ENCODE measurements around the gene CEACAM16. TPM values are rescaled to one million over a fixed set of nuclear protein-coding genes. Genes with fewer than 3 reads are reported as not detected.
"Not testable (repeated sequence)": the region's sequence is repeated elsewhere in the genome, so short reads cannot be mapped to it uniquely, and the experiment has no call there.

The CEACAM16 gene, protein sequence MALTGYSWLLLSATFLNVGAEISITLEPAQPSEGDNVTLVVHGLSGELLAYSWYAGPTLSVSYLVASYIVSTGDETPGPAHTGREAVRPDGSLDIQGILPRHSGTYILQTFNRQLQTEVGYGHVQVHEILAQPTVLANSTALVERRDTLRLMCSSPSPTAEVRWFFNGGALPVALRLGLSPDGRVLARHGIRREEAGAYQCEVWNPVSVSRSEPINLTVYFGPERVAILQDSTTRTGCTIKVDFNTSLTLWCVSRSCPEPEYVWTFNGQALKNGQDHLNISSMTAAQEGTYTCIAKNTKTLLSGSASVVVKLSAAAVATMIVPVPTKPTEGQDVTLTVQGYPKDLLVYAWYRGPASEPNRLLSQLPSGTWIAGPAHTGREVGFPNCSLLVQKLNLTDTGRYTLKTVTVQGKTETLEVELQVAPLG
- not detected in 2 replicates for total RNA-seq (2014; rRNA removed)
- not detected for polyA plus RNA-seq (2012)

DNA sequence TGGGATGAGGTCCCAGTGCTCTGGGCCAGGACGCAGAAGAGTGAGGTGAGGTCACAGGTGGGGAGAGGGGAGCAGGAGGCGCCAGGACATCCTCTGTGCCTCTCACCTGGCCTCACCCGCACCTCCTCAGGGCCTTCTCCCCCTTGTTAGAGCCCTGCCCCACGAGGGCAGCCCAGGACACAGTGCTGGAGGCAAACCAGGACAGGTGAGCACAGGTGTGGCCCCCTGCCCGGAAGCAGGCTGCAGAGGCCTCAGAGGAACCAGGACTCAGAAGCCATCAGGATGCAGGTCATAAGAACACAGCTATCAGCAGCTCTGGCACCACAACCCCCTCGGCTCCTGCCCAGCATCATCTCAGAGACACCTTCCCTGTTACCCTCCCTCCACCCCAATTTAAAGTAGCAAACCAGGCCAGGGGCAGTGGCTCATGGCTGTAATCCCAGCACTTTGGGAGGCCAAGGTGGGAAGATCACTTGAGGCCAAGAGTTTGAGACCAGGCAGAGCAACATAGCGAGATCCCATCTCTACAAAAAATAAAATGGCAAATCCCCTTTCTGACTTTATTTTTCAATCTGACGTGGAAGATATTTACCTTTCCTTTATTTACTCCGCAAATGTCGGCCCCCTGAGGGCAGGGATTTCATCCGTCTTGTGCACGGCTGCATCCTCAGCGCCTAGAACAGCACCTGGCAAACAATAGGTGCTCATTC is at the start of gene CEACAM16:
Gene CEACAM16, plus strand, starts transcription at position 660 of the 710 bp plus-strand sequence. CDS start 2,306 bp downstream, outside the sequence.
- no peak for DNase-seq (ENCODE audit: low read depth)

DNA sequence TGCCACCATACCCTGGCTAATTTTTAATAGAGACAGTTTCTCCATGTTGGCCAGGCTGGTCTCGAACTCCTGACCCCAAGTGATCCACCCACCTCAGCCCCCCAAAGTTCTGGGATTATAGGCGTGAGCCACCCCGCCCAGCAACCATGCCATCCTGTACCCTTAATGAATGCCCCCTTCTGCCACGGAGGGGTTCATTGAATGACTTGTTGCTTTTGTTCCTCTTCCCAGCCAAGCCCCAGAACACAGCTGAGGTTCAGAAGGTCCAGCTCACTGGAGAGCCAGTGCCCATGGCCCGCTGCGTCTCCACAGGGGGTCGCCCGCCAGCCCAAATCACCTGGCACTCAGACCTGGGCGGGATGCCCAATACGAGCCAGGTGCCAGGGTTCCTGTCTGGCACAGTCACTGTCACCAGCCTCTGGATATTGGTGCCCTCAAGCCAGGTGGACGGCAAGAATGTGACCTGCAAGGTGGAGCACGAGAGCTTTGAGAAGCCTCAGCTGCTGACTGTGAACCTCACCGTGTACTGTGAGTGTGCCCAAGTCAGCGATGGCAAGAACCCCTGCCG is 49.3 kb upstream of the CEACAM16 start:
- DNase-seq (ENCODE audit: low read depth), result no peak

DNA sequence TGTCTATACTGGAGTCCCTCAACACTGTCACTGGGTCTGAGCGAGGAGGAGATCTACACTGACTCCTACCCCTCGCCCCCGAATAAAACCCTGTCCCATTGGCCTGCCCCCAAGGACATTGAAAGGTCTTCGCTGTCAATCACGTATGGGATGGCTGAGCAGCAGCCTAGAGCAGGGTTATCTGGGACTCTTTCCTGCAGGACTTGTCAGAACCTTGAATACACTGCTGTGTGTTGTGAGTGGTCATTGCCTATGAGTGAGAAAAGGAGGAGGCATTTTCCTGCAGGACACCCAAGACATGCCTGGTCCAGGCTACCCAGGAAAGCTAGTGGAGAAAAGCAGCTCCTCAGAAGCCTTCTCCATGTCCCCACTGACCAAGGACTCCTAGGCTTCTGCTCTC is 45.6 kb upstream of the CEACAM16 start:
- no peak for DNase-seq (ENCODE audit: low read depth)

DNA sequence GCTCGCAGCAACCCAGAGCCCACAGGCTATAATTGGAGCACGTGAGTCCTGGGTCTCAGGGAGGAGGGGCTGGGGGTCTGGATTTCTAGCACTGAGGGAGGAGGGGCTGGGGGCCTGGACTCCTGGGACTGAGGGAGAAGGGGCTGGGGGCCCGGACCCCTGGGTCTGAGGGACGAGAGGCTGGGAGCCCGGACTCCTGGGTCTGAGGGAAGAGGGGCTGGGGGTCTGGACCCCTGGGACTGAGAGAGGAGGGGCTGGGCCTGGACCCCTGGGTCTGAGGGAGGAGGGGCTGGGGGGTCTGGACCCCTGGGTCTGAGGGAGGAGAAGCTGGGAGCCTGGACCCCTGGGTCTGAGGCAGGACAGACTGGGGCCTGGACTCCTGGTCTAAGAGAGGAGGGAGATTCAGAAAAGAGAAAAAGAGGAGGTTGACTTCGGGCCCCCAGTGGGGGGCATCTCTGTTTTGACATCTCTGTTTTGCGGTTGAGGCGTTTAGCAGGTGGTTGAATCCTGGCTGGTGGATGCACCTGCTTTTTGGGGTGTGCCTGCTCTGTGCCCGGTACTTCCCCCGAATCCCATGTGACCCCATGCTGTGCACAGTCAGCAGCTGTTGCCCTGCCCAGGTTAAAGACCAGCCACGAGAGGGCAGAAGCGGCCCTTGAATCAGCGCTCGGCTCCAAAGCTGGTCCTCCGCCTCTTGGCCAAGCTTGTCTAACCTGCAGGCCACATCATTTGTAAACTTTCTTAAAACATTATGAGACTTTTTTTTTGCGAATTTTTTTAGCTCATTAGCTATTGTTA is 44.8 kb upstream of the CEACAM16 start:
- peak; percentile 84 for DNase-seq (ENCODE audit: low read depth)

DNA sequence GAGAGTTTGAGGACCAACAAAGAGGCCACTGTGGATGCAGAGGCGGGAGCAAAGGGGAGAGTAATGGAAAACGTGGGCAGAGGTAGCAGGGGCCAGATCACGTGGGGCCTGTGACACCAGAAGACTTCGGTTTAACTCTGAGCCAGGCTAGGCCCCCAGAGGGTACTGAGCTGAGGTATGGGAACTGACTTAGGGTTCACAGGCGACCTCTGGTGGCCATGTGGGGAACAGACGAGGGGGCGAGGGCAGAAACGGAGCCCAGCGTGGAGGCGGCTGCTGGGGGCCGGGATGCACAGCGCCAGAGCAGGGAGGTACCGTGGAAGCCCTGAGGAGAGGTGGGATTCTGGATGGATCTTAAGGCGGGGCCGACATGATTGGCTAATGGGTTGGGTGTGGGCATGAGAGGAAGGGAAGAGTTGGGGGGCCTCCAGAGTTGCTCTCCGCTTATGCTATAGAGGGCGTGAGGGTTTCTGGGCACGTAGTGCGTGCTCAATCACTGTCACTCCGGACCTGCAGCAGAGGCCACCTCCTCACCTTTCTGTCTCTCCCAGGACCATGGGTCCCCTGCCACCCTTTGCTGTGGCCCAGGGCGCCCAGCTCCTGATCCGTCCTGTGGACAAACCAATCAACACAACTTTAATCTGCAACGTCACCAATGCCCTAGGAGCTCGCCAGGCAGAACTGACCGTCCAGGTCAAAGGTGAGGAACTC is 41.6 kb upstream of the CEACAM16 start:
- DNase-seq (ENCODE audit: low read depth), result peak; percentile 36

DNA sequence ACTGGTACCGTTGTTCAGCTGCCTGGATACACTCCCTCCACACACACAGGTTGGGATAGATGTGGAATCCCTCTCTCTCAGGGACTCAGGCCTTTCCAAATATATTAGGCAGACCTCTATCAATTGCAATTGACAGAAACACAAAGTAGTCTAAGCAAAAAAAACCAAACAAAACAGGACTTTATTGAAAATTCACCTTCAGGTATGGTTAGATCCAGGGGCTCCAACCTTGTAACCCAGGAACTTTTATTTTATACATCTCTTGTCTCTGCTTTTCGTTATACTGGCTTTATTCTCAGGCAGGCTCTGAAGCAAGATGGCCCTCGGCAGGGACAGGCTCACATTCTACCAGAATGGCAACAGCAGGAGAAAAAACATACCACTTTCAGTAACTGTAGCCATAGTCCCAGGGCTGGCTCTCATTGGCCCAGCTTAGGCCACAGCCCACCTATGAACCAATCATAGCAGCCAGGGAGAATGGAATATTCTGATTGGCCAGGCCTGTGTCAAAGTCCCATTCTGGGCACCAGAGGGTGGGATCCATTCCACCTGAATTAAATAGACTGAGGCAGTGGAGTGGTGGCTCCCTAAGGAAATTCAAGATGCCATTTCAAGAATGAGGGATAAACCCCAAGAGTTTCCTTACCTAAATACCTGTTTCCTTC is 40.8 kb upstream of the CEACAM16 start:
- DNase-seq (ENCODE audit: low read depth), result no peak

DNA sequence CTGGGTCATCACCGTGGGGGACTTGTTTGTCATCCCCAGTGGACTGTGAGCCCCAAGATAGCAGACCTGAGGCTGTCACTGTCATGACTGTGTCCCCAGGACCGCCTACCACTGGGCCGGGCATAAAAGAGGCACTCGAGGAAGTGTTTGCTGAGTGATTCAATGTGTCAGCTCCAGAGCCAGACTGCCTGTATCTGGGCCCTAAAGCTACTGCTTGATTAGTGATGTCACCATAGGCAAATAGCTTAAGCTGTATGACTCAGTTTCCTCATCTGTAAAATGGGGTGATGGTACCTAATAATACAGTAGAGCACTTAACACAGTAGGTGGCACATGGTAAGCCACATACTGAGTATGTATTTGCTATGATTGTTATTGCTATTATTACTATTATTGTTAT is 38.9 kb upstream of the CEACAM16 start:
- DNase-seq (ENCODE audit: low read depth), result no peak

DNA sequence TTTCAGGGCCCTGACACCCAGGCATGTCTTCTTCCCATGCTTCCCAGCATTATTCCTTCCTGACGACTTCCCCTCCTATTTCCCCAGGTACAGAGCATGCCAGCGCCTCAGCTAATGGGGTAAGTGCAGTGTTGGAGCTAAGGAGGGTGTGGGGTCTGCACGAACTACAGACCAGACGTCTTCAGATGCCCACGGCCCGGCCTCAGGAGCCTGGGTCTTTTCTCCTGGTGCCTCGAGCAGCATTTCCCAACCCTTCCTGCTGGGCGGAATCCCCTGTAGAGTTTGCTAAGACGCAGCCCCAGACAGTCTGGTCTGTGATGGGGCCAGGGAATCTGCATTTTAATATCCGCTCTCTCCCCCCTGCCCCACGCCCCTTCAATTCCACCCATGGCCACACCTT is 37.7 kb upstream of the CEACAM16 start:
- no peak for DNase-seq (ENCODE audit: low read depth)

DNA sequence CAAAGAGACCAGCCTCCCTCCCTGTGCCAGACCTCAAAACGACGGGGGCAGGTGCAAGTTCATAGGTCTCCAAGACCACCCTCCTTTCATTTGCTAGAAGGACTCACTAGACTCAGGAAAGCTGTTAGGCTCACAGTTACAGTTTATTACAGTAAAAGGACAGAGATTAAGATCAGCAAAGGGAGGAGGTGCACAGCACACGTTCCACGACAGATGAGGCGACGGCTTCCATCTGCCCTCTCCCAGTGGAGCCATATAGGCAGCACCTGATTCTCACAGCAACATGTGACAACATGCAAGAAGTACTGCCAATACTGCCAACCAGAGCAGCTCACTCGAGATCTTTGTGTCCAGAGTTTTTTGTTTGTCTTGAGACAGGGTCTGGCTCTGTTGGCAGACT is 37.0 kb upstream of the CEACAM16 start:
- no peak for DNase-seq (ENCODE audit: low read depth)

DNA sequence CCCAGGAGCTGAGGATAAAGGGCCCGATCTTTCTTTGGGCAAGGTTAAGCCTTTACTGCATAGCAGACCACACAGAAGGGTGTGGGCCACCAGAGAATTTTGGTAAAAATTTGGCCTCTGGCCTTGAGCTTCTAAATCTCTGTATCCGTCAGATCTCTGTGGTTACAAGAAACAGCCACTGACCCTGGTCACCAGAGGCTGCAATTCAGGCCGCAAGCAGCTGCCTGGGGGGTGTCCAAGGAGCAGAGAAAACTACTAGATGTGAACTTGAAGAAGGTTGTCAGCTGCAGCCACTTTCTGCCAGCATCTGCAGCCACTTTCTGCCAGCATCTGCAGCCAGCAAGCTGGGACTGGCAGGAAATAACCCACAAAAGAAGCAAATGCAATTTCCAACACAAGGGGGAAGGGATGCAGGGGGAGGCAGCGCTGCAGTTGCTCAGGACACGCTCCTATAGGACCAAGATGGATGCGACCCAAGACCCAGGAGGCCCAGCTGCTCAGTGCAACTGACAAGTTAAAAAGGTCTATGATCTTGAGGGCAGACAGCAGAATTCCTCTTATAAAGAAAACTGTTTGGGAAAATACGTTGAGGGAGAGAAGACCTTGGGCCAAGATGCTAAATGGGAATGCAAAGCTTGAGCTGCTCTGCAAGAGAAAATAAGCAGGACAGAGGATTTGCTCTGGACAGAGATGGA is 36.1 kb upstream of the CEACAM16 start:
- DNase-seq (ENCODE audit: low read depth), result peak; percentile 95

DNA sequence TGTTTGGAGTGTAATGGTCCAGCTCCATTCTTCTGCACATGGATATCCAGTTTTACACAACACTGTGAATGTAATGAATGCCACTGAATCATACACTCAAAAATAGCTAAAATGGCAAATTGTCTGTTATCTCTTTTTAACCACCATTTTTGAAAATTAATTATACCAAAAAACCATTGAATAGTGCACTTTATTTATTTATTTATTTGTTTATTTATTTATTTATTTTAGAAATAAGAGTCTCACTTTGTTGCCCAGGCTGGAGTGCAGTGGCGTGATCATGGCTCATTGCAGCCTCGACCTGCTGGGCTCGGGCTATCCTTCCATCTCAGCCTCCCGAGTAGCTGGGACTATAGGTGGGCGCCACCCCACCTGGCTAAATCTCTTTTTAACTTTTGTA is 35.0 kb upstream of the CEACAM16 start:
- DNase-seq (ENCODE audit: low read depth), result no peak

DNA sequence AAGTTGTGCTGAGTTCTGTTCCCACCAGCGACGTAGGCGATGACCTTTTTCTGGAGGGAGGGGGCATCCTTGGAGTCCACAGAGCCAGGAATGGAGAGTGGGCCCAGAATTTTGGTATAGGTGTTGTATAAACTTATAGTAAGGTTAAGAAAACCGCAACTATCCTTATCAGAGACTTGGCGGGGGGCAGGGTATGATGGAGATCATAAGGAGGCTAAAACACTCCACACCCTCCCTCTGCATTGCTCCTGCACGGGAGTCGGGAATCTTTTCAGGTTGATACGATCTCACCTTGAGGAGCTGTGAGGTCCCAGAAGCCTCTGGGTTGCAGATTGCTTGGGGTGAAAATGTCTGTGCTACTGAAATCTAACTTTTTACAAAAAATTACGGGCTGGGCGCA is 34.0 kb upstream of the CEACAM16 start:
- DNase-seq (ENCODE audit: low read depth), result no peak

DNA sequence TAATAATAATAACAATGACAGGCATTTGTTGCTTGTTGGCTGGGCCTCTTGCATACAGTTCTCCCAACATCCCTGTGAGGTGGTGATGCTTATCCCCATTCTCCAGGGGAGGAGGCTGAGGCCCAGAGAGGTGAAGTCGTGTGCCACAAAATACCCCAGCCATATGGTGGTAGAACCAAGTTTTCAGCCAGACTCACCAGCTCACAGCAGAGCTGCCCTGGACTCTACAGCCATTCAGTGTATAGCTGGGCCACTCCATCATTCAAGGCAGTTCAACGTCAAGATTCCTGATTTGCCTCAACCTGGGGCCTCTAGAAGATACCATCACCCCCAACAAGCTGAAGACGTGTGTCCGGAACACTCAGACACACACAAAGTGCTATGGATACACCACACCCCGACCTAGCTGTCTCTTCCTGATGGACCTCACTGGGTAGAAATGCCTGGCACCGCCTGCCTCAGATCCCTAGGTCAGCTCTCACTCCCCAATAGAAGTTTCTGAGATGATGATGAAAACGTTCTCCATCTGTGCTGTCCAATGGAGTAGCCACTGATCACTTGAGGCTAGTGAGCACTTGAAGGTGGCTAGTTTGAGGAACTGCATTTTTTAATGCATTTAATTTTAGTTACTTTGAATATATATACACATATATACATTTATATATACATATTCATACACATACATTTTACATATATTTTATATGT is 31.9 kb upstream of the CEACAM16 start:
- DNase-seq (ENCODE audit: low read depth), result no peak

DNA sequence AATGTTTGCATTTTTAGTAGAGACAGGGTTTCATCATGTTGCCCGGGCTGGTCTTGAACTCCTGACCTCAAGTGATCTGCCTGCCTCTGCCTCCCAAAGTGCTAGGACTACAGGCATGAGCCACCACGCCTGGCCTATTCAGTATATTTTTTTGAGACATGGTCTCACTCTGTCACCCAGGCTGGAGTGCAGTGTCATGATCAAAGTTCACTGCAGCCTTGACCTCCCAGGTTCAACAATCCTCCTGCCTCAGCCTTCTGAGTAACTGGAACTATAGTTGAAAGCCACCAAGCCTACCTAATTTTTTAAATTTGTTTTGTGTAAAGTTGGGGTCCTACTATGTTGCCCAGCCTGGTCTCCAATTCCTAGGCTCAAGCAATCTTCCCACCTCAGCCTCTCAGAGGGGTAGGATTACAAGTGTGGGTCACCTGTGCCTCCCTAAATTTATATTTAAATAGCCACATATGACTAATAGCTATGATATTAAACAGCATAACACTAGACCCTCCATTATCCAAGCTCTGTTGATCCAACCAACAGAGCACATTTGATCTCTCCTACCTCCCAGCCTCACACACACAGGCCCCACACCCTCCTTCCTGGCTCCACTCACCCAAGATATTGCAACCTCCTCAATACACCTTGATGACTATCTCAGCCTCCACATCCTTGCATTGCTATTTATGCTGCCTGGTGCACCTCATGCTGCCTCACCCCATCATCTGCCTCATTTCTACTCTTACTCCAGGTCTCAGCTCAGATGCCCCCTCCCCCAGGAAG is 29.8 kb upstream of the CEACAM16 start:
- no peak for DNase-seq (ENCODE audit: low read depth)

DNA sequence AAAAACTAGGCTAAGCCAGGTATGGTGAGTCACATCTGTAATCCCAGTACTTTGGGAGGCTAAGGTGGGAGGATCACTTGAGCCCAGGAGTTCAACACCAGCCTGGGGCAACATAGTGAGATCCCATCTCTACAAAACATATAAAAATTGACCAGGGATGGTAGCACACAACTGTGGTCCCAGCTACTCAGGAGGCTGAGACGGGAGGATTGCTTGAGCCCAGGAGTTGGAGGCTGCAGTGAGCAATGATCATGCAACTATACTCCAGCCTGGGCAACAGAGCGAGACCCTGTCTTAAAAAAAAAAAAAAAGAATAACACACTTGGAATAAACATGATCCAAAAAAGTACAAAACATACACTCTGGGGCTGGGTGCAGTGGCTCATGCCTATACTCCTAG is 28.9 kb upstream of the CEACAM16 start:
- not testable (repeated sequence) for DNase-seq (ENCODE audit: low read depth)

DNA sequence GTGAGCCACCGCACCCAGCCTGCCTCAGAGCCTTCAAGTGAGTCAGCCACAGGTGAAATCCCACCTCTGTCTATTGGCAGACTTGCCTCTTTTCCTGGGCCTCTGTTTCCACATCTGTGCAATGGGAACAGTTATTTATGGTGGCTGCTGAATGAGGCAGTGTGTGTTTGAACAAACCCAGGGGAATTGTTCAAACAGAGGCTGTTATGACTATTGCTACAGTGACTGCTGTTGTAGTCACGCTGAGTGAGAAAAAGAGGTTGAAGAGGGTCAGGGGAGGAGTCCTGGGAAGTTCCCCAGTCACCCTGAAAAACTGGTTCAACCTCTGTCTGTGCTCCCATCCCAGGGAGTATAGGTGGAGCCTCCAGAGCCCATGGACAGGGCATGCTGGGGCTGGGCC is 27.6 kb upstream of the CEACAM16 start, which contains the start of gene CEACAM19:
Gene CEACAM19, plus strand, starts transcription at position 83 of the 400 bp plus-strand sequence. CDS start 450 bp downstream, outside the sequence.
- no peak for DNase-seq (ENCODE audit: low read depth)

DNA sequence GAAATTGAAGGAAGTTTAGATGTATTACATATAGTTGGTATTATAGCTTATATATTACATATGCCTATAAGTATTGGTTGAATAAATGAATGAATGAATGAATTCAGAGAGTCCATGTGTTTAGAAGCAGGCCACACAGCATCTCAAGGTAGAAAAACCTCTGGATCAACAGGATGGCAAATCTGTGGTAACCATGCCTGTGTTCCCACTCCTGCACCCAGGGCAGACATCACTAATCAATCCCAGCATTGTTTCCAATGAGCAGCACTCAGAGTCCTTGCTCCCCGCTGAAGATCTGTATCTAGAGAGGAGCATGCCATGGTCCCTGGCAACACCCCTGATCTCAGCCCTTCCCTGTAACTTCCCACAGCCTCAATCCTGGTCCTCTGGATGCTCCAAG is 26.7 kb upstream of the CEACAM16 start:
- no peak for DNase-seq (ENCODE audit: low read depth)

DNA sequence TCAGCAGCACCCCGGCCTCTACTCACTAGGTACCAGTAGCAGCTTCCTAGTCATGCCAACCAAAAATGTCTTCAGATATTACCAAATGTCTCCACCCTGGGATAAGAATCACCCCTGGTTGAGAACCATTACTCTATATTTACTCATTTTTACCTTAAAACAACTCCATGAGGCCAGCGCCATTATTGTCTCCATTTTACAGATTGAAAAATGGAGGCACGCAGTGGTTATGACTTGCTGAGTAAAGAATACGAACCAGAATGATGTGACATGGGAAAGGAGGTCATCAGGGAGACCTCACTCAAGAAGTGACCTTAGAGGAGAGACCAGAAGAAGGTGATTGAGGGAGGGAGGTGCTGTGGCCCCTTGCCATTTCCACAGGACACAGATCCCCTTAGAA is 25.4 kb upstream of the CEACAM16 start:
- no peak for DNase-seq (ENCODE audit: low read depth)

All from LHCN-M2 (cell line).